Measurements from ENCODE around the gene SLC22A5. TPM values are rescaled to one million over a fixed set of nuclear protein-coding genes. Genes with fewer than 3 reads are reported as not detected.

Gene SLC22A5
- total and polyA plus RNA-seq, 9 of the 15 experiments (the other 6 are each of a cell fraction or from before 2014, with no cell fraction given), result 3.0 to 16.6 (median 8.3) TPM

DNA sequence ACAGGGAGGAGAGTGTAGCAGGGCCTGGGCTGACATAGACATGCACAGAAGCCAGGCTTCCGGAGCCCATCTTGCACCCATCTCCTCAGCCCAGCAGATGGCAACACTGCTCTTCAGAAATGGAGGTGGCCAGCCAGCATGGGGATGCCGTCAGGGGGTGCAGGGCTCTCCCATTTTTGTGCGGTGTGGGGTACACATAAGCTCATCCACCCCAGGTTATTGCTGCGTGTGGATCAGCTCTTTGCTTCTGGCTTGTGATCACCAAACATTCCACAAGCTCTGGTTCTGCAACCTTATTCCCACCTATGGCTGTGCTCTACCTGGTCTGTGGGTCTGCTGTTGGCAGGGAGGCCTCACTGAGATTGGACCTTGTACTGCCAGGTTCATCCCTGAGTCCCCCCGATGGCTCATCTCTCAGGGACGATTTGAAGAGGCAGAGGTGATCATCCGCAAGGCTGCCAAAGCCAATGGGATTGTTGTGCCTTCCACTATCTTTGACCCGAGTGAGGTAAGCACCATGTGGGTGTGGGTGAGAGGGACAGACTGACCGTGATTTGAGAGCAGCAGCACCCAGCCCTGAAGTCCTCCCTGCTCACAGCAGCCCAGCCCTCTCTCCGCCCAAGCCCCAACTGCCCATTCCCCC, 17.3 kb downstream of the SLC22A5 start (continued):
- TF ChIP-seq PRDM10 (IDR thresholded peaks at IDR 0.05; ENCODE audit: partially characterized antibody), result peak; percentile 78
- TF ChIP-seq, protein P1, sequence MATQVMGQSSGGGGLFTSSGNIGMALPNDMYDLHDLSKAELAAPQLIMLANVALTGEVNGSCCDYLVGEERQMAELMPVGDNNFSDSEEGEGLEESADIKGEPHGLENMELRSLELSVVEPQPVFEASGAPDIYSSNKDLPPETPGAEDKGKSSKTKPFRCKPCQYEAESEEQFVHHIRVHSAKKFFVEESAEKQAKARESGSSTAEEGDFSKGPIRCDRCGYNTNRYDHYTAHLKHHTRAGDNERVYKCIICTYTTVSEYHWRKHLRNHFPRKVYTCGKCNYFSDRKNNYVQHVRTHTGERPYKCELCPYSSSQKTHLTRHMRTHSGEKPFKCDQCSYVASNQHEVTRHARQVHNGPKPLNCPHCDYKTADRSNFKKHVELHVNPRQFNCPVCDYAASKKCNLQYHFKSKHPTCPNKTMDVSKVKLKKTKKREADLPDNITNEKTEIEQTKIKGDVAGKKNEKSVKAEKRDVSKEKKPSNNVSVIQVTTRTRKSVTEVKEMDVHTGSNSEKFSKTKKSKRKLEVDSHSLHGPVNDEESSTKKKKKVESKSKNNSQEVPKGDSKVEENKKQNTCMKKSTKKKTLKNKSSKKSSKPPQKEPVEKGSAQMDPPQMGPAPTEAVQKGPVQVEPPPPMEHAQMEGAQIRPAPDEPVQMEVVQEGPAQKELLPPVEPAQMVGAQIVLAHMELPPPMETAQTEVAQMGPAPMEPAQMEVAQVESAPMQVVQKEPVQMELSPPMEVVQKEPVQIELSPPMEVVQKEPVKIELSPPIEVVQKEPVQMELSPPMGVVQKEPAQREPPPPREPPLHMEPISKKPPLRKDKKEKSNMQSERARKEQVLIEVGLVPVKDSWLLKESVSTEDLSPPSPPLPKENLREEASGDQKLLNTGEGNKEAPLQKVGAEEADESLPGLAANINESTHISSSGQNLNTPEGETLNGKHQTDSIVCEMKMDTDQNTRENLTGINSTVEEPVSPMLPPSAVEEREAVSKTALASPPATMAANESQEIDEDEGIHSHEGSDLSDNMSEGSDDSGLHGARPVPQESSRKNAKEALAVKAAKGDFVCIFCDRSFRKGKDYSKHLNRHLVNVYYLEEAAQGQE (IDR thresholded peaks at IDR 0.05; ENCODE audit: borderline replicate concordance), result peak; percentile 89
- TF ChIP-seq, protein P1 (CRISPR knock-in tag; IDR thresholded peaks at IDR 0.05; ENCODE audit: low read depth), result no peak
- TF ChIP-seq, protein P2, sequence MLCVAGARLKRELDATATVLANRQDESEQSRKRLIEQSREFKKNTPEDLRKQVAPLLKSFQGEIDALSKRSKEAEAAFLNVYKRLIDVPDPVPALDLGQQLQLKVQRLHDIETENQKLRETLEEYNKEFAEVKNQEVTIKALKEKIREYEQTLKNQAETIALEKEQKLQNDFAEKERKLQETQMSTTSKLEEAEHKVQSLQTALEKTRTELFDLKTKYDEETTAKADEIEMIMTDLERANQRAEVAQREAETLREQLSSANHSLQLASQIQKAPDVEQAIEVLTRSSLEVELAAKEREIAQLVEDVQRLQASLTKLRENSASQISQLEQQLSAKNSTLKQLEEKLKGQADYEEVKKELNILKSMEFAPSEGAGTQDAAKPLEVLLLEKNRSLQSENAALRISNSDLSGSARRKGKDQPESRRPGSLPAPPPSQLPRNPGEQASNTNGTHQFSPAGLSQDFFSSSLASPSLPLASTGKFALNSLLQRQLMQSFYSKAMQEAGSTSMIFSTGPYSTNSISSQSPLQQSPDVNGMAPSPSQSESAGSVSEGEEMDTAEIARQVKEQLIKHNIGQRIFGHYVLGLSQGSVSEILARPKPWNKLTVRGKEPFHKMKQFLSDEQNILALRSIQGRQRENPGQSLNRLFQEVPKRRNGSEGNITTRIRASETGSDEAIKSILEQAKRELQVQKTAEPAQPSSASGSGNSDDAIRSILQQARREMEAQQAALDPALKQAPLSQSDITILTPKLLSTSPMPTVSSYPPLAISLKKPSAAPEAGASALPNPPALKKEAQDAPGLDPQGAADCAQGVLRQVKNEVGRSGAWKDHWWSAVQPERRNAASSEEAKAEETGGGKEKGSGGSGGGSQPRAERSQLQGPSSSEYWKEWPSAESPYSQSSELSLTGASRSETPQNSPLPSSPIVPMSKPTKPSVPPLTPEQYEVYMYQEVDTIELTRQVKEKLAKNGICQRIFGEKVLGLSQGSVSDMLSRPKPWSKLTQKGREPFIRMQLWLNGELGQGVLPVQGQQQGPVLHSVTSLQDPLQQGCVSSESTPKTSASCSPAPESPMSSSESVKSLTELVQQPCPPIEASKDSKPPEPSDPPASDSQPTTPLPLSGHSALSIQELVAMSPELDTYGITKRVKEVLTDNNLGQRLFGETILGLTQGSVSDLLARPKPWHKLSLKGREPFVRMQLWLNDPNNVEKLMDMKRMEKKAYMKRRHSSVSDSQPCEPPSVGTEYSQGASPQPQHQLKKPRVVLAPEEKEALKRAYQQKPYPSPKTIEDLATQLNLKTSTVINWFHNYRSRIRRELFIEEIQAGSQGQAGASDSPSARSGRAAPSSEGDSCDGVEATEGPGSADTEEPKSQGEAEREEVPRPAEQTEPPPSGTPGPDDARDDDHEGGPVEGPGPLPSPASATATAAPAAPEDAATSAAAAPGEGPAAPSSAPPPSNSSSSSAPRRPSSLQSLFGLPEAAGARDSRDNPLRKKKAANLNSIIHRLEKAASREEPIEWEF (CRISPR knock-in tag; IDR thresholded peaks at IDR 0.05), result no peak
- TF ChIP-seq CTBP1 (IDR thresholded peaks at IDR 0.05; ENCODE audit: borderline replicate concordance), result peak; percentile 61; the same call in 1 of the 2 replicates
- peak; percentile 66; the same call in 1 of the 2 replicates for TF ChIP-seq STAG1 (CRISPR knock-in tag; IDR thresholded peaks at IDR 0.05; ENCODE audit: borderline replicate concordance)
- TF ChIP-seq HMG20A (CRISPR knock-in tag; conservative IDR thresholded peaks at IDR 0.05), result no peak
- peak in 2 of 3 experiments; percentile 30 to 33 for TF ChIP-seq YY1 (IDR thresholded peaks at IDR 0.05; ENCODE audit: borderline replicate concordance in 1 of 3, control insufficient read depth in 1 of 3, extremely low read depth in 1 of 3, insufficient read depth in 3 of 3, insufficient read length in 1 of 3, insufficient replicate concordance in 2 of 3, low read depth in 1 of 3, low read length in 2 of 3)
